ENCODE data around the gene PRKAR1B. TPM values are rescaled to one million over a fixed set of nuclear protein-coding genes. Genes with fewer than 3 reads are reported as not detected.

Gene PRKAR1B
- total RNA-seq, 4 donors from 2014 or later, result 7.3 to 15.6 (median 12.3) TPM

DNA sequence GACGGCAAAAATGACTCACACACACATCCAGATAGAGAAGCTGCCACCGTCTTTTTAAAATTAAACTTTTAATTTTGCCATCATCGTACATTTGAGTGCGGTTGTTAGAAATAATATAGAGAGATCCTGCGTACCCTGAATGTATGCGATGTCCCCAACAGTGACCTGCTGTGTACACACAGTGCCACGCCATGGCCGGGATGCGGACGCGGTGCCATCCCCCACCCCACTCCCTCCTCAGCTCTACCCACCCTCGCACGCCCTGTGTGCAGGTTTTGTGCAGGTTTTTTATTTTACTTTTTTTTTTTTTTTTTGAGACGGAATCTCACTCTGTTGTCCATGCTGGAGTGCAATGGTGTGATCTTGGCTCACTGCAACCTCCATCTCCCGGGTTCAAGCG lies 148.7 kb downstream of the PRKAR1B start:
- DNase-seq, result no peak
- Histone ChIP-seq H3K27ac (no peak overlapping the region), H3K27me3 (no peaks in the 10 kb centered on the region), H3K4me3 (replicated peaks in 1 of 3) (no peak overlapping the region), H3K9me3 (no peaks in the 10 kb centered on the region), H3K36me3 (no peaks in the 10 kb centered on the region), H3K4me1 (no peaks in the 10 kb centered on the region)
- TF ChIP-seq, protein P1, sequence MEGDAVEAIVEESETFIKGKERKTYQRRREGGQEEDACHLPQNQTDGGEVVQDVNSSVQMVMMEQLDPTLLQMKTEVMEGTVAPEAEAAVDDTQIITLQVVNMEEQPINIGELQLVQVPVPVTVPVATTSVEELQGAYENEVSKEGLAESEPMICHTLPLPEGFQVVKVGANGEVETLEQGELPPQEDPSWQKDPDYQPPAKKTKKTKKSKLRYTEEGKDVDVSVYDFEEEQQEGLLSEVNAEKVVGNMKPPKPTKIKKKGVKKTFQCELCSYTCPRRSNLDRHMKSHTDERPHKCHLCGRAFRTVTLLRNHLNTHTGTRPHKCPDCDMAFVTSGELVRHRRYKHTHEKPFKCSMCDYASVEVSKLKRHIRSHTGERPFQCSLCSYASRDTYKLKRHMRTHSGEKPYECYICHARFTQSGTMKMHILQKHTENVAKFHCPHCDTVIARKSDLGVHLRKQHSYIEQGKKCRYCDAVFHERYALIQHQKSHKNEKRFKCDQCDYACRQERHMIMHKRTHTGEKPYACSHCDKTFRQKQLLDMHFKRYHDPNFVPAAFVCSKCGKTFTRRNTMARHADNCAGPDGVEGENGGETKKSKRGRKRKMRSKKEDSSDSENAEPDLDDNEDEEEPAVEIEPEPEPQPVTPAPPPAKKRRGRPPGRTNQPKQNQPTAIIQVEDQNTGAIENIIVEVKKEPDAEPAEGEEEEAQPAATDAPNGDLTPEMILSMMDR (IDR thresholded peaks at IDR 0.05), result no peak
- TF ChIP-seq POLR2A (IDR thresholded peaks at IDR 0.05), result no peak
- intact Hi-C loops (cut with DNase I), result no loop called here
- WGBS, 2 donors, result 94 to 98% methylated on average over 16 of the region's 16 CpGs

DNA sequence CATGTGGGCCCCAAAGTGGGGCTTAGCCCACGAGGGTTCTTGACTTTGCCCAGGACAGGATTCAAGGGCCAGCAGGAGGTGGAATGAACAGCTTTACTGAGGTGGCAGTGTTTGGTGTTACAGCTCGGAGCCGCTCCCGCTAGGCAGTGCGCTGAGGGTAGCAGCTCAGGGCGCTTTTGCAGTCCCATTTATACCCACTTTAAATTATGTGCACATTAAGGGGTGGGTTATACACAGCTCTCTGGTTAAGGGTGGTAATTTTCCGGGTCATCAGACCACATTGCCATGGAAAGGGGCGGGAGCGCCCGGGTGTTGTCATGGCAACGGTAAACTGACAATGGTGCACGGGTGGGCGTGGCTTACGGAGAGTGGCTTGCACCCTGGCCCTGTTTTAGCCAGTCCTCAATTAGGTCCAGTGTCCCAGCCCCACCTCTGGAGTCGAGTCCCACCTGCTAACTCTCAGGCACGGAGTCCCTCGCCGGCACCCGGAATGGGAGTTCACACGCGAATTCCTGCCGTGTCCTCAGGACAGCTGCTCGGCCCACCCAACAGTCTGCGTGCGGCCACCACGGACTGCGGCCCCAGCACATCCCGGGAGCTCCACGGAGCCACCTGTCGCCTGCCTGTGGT lies 149.2 kb downstream of the PRKAR1B start:
- intact Hi-C loops (cut with DNase I), result no loop called here
- Histone ChIP-seq H3K27ac (no peak overlapping the region), H3K36me3 (no peaks in the 10 kb centered on the region), H3K27me3 (no peaks in the 10 kb centered on the region), H3K9me3 (no peaks in the 10 kb centered on the region), H3K4me1 (no peaks in the 10 kb centered on the region), H3K4me3 (replicated peaks in 1 of 3) (no peak overlapping the region)
- no peak for DNase-seq
- TF ChIP-seq, protein P1 (IDR thresholded peaks at IDR 0.05), result no peak
- no peak for TF ChIP-seq POLR2A (IDR thresholded peaks at IDR 0.05)
- 91 to 93% methylated on average over 19 to 28 of the region's 30 CpGs for WGBS, 2 donors

DNA sequence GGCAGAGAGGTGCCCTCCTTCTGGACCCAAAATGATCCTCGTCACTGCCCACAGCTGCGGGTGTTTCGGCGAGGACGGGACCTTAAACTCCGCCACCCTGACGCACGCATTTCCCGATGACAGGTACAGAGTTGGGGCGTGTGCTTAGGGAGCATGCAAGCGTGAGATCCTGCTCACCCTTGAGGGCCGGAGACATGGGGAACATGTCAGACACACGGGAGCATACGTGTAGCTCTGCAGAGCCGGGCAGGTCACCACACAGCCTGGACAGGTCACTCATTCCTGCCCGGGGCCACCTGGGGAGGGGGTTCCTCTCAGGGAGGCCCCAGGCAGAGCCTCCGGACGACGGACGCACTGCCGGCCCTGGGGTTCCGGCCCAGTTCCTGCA lies 149.8 kb downstream of the PRKAR1B start:
- intact Hi-C loops (cut with DNase I), result no loop called here
- TF ChIP-seq POLR2A (IDR thresholded peaks at IDR 0.05), result no peak
- TF ChIP-seq, protein P1 (IDR thresholded peaks at IDR 0.05), result no peak
- Histone ChIP-seq H3K27me3 (no peaks in the 10 kb centered on the region), H3K4me1 (no peaks in the 10 kb centered on the region), H3K4me3 (replicated peaks in 1 of 3) (no peak overlapping the region), H3K9me3 (no peaks in the 10 kb centered on the region), H3K27ac (no peak overlapping the region), H3K36me3 (no peaks in the 10 kb centered on the region)
- 91 to 99% methylated on average over 20 of the region's 22 CpGs for WGBS, 2 donors
- DNase-seq, result no peak

DNA sequence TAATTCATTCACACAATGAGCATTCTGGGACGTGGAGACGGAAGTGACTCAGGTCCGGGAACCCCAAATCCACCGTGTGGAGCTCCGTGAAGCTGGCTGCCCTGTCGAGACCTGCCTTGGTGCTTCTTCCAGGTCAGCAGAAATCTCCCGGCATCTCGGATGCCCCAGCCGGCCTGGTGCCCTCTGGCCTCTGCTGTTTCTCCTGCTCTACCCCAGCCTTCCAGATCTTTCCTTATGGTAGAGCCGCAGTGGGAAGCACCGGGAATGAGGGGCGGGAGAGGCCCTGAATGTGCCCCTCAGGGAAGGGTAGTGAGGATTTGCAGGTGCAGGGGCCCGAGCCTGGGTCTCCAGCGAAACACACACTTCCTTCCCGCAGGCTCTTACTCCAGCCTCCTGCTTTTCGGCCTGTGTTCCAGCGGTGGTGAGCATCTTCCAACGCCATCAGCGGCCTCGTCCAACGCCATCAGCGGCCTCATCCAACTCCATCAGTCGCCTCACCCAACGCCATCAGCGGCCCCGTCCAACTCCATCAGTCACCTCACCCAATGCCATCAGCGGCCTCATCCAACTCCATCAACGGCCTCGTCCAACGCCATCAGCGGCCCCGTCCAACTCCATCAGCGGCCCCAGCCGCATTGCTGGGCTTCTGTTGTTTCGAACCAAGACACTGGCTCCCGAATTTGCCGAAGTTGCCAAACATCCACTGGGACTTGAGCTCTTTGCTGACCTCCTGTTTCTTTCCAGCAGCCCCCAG lies 150.4 kb downstream of the PRKAR1B start:
- TF ChIP-seq POLR2A (IDR thresholded peaks at IDR 0.05), result no peak
- TF ChIP-seq, protein P1 (IDR thresholded peaks at IDR 0.05), result no peak
- Histone ChIP-seq H3K4me3 (replicated peaks in 1 of 3) (no peak overlapping the region), H3K27me3 (no peaks in the 10 kb centered on the region), H3K9me3 (no peaks in the 10 kb centered on the region), H3K27ac (no peak overlapping the region), H3K36me3 (no peaks in the 10 kb centered on the region), H3K4me1 (no peaks in the 10 kb centered on the region)
- intact Hi-C loops (cut with DNase I), result no loop called here
- DNase-seq, result no peak
- 94% methylated on average over 37 of the region's 37 CpGs for WGBS, 2 donors

Measured in thyroid gland (tissue), 4 donors.